PC-9 (cell line): Measurements from ENCODE around the gene APOBEC3B. TPM values are rescaled to one million over a fixed set of nuclear protein-coding genes. Genes with fewer than 3 reads are reported as not detected.

Experiments used
- BruUV-seq: library from RNA; stranded (reverse); fragments of 400-500 nt; replicated peaks from 2 replicates; lab custom pipeline; 2021; lab: Mats Ljungman, UMichigan
- CTCF ChIA-PET: fragments of 300-600 bp; sonication (Branson Sonifier 250); formaldehyde crosslinking; loops from one replicate; lab custom pipeline; 2022; ENCODE audit warnings: antibody characterized with exemption; lab: Charles Lee
- POLR2A ChIA-PET: fragments of 300-600 bp; sonication (Branson Sonifier 250); formaldehyde crosslinking; loops from one replicate; lab custom pipeline; 2022; ENCODE audit warnings: antibody characterized with exemption; ENCODE audit not compliant: unreplicated experiment; lab: Charles Lee
- DNase-seq, 2 experiments: peaks; one replicate each; pipeline versions ENCODE4 v3.0.0 to v3.0.0-alpha.2; 2015 to 2022; ENCODE audit warnings: mixed read lengths in 1 of 2
- H2AFZ ChIP-seq: fragments of 200-600 bp; sonication (generic); 2 replicates; pipeline ENCODE4 v1.8.1; 2017; ENCODE audit warnings: antibody characterized with exemption
- H3F3A ChIP-seq: fragments of 200-600 bp; sonication (generic); 2 replicates; pipeline ENCODE4 v1.8.1; 2017; ENCODE audit warnings: antibody characterized with exemption, mild to moderate bottlenecking, low read depth; ENCODE audit not compliant: insufficient read depth
- H3K27ac ChIP-seq: fragments of 200-600 bp; sonication (generic); 2 replicates; pipeline ENCODE4 v1.6.1; 2016; ENCODE audit warnings: mixed run types
- H3K27me3 ChIP-seq: fragments of 200-600 bp; sonication (generic); 2 replicates; pipeline ENCODE4 v1.6.1; 2016; ENCODE audit warnings: low read depth, mixed run types; ENCODE audit not compliant: insufficient read depth
- H3K36me3 ChIP-seq: fragments of 200-600 bp; sonication (generic); 2 replicates; pipeline ENCODE4 v1.6.1; 2016; ENCODE audit warnings: low read depth, mixed run types
- H3K4me1 ChIP-seq: fragments of 200-600 bp; sonication (generic); replicated peaks from 2 replicates; pipeline ENCODE4 v1.6.1; 2016; ENCODE audit warnings: mixed run types; ENCODE audit not compliant: insufficient read depth
- H3K4me2 ChIP-seq: fragments of 200-600 bp; sonication (generic); 2 replicates; pipeline ENCODE4 v1.6.1; 2017; ENCODE audit warnings: mixed run types
- H3K4me3 ChIP-seq: fragments of 200-600 bp; sonication (generic); 2 replicates; pipeline ENCODE4 v1.6.1; 2016; ENCODE audit warnings: mixed run types
- H3K79me2 ChIP-seq: fragments of 200-600 bp; sonication (generic); 2 replicates; pipeline ENCODE4 v1.6.1; 2017; ENCODE audit warnings: low read depth, mixed run types
- H3K9me2 ChIP-seq: fragments of 200-600 bp; sonication (generic); 2 replicates; pipeline ENCODE4 v1.8.1; 2017; ENCODE audit warnings: mild to moderate bottlenecking; ENCODE audit not compliant: insufficient read depth
- H3K9me3 ChIP-seq: fragments of 200-600 bp; sonication (generic); 2 replicates; pipeline ENCODE4 v1.8.1; 2016; ENCODE audit warnings: low read depth; ENCODE audit not compliant: insufficient read depth
- H4K20me1 ChIP-seq: fragments of 200-600 bp; sonication (generic); 2 replicates; pipeline ENCODE4 v1.8.1; 2017; ENCODE audit not compliant: insufficient read depth
- CTCF ChIP-seq: fragments of 200-600 bp; sonication (generic); conservative IDR thresholded peaks from 2 replicates; pipeline ENCODE4 v1.6.1; 2017; ENCODE audit warnings: mixed run types, antibody characterized with exemption, mild to moderate bottlenecking, moderate library complexity
- EZH2 ChIP-seq: fragments of 200-600 bp; sonication (generic); IDR thresholded peaks from 2 replicates; pipeline ENCODE4 v1.8.0; 2017; ENCODE audit warnings: antibody characterized with exemption, low read depth
- intact Hi-C: fragments of 100-400 bp; cut with micrococcal nuclease; formaldehyde crosslinking; loops from one replicate; pipeline ENCODE4 v1.10.0; 2022; ENCODE audit not compliant: unreplicated experiment
- total RNA-seq: library from RNA; stranded (reverse); gene quantifications from 2 replicates; pipeline ENCODE4 v1.2.3, GENCODE V29; 2021

Gene APOBEC3B
- total RNA-seq, 1 experiment from 2014 or later, result 66.5 TPM

DNA sequence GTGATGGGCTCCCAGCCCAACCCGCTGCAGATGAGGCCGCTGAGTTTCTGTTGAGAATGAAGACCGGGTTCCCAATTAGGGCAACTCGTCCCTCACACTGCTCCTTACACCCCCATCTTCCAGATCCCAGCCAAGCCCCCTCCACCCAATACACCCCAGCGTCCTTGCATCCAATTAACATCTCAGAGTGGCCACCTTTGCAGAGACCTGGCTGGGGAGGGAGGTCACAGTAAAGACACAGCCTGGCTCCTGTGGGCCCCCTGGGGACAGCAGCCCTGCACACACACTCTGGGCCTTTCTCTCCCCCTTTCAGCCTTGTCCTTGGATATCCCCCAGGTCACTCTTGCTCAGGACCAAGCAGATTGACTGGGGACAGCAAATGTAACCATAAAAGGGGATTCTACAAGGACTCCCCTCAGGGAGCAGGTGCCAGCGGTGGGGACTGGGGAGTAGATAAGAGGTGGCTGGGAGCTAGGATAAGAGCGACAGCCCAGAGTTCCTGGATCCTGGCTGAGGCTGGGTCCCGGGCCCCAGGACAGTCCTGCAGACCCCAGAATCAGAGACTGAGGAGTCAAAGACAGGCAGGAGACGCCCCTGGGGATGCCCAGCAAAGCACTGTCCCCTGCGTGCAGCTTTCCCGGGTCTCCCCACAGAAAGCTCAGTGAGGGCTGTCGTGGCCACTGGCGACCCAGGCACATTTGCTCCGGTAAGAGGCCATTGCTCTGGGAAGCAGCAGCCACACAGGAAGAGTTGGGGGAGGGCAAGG is 16.4 kb upstream of the APOBEC3B start:
- no peak overlapping the region for H3K4me2 ChIP-seq
- no peak overlapping the region for H3K27ac ChIP-seq
- no peak overlapping the region for H2AFZ ChIP-seq
- no peaks in the 10 kb centered on the region for H3K9me2 ChIP-seq
- ChIA-PET POLR2A (interaction anchor here (0.7 kb wide), 1 partner anchor 76 kb away, joined by 5 read pairs; no protein-coding TSS in a partner anchor), CTCF (interaction anchor here (0.5 kb wide), 1 partner anchor 34 kb away, joined by 6 read pairs; no protein-coding TSS in a partner anchor)
- no peak for TF ChIP-seq CTCF
- no peak for TF ChIP-seq EZH2
- H3K36me3 ChIP-seq, result no peaks in the 10 kb centered on the region
- BruUV-seq, result no TSS peak
- no peaks in the 10 kb centered on the region for H3K27me3 ChIP-seq
- no peak for DNase-seq
- no peaks in the 10 kb centered on the region for H3K9me3 ChIP-seq
- H3K4me3 ChIP-seq, result no peak overlapping the region
- intact Hi-C loops, result no loop called here
- no peaks in the 10 kb centered on the region for H4K20me1 ChIP-seq
- H3K4me1 ChIP-seq, result peaks cover 10% of the 10 kb centered on the region; the same call in 1 of the 2 replicates
- no peaks in the 10 kb centered on the region; the same call in 1 of the 2 replicates for H3F3A ChIP-seq
- no peaks in the 10 kb centered on the region for H3K79me2 ChIP-seq

GRCh38 chr22:38966380-38966702 is 15.8 kb upstream of the APOBEC3B start:
- CTCF ChIA-PET, result interaction anchor here (0.5 kb wide), 1 partner anchor 35 kb away, joined by 6 read pairs; no protein-coding TSS in a partner anchor
- DNase-seq, result no peak
- H3K4me2 ChIP-seq, result no peak overlapping the region
- intact Hi-C loops, result no loop called here
- H3K9me2 ChIP-seq, result no peaks in the 10 kb centered on the region
- H2AFZ ChIP-seq, result no peak overlapping the region
- no peaks in the 10 kb centered on the region for H3K27me3 ChIP-seq
- no peaks in the 10 kb centered on the region for H3K79me2 ChIP-seq
- no peaks in the 10 kb centered on the region; the same call in 1 of the 2 replicates for H3F3A ChIP-seq
- no peaks in the 10 kb centered on the region for H4K20me1 ChIP-seq
- TF ChIP-seq CTCF, result no peak
- TF ChIP-seq EZH2, result no peak
- no peaks in the 10 kb centered on the region for H3K9me3 ChIP-seq
- H3K4me1 ChIP-seq, result peaks cover 10% of the 10 kb centered on the region; the same call in 1 of the 2 replicates
- BruUV-seq, result no TSS peak
- H3K36me3 ChIP-seq, result no peaks in the 10 kb centered on the region
- H3K4me3 ChIP-seq, result no peak overlapping the region
- POLR2A ChIA-PET, result interaction anchor here (0.7 kb wide), 1 partner anchor 76 kb away, joined by 5 read pairs; no protein-coding TSS in a partner anchor
- no peak overlapping the region for H3K27ac ChIP-seq

GRCh38 chr22:38966942-38967341 is 15.2 kb upstream of the APOBEC3B start:
- CTCF ChIA-PET, result no interaction called here
- Histone ChIP-seq H3K27ac (no peak overlapping the region), H3K9me3 (no peaks in the 10 kb centered on the region), H3K9me2 (no peaks in the 10 kb centered on the region), H3K4me1 (peaks cover 10% of the 10 kb centered on the region; the same call in 1 of the 2 replicates), H4K20me1 (no peaks in the 10 kb centered on the region), H3K27me3 (no peaks in the 10 kb centered on the region), H3K4me3 (no peak overlapping the region), H3F3A (no peaks in the 10 kb centered on the region; the same call in 1 of the 2 replicates), H3K36me3 (no peaks in the 10 kb centered on the region), H3K4me2 (no peak overlapping the region), H3K79me2 (no peaks in the 10 kb centered on the region), H2AFZ (no peak overlapping the region)
- intact Hi-C loops, result no loop called here
- DNase-seq, result no peak
- no peak for TF ChIP-seq EZH2
- no peak for TF ChIP-seq CTCF
- POLR2A ChIA-PET, result no interaction called here
- BruUV-seq, result no TSS peak
